HG03354 (cell line): ENCODE results near the gene KLK8.

ENCODE experiments used
- ATAC-seq: cut with Tn5 transposase; IDR thresholded peaks from one replicate; pipeline ENCODE4 v1.9.1; 2021; ENCODE audit warnings: mild to moderate bottlenecking; ENCODE audit not compliant: unreplicated experiment, poor library complexity, severe bottlenecking

KLK8 gene

DNA sequence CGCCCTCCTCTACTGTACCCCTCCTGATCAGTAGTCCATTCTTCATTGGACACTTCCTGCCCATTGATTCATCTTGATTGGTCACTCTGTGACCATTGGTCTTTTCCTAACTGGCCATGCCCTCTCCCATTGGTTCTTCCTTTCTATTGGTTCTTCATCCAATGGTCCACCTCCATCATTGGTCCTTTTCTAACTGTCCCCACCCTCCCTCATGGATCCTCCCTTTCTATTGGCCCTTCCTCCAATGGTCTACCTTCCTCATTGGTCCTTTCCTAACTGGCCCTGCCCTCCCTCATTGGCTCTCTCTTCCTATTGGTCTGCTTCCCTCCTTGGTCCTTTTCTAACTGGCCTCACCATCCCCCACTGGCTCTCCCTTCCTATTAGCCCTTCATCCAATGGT, 39.2 kb downstream of the KLK8 start:
- ATAC-seq, result no peak

GRCh38 chr19:50959731-50960500, 41.5 kb downstream of the KLK8 start:
- ATAC-seq, result no peak

- ATAC-seq, result no peak
Measured at GRCh38 chr19:50957587-50957986, 43.8 kb downstream of the KLK8 start.

DNA sequence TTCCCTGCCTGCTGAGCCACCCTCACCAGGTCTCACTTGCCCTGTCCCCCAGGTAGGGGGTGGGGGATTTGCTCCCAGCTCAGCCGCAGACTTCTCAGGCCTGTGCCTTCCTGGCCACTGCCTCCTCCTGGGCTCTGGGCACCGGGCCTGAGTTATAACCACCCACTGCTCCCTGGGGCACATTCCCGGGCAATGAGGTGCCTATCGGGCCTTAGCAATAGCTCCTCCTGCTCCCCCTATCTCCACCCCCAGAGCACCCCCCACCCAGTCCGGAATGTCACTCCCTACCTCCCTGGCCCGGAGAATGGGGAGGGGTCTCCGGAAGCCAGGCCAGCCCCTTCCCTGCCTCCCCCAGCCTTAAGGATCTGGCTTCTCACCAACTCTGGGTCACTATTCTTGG, 48.5 kb downstream of the KLK8 start, which contains the start of gene KLK5:
Gene KLK5 (minus strand): TSS at position 129 of the 400 bp plus-strand sequence. CDS start 381 bp downstream, outside the sequence.
- ATAC-seq, result no peak

DNA sequence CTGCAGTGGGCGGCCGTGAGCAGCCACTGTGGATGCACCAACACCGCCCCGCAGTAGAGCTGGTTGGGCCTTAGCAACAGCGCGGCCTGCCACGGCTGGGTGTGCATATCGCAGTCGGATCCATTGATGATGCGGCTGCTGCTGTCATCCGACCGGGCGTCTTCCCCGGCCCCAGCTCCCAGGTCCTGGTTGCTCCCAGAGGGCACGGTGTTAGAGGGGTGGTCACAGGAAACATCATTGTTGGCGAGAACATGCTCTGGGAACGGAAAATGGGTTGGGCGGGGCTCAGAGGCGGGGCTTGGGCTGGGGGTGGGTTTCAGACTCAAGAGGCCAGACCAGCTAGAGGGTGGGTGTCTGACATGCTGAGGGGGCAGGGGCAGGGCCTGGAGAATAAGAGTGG, 51.5 kb downstream of the KLK8 start:
- ATAC-seq, result no peak

GRCh38 chr19:50947123-50947522, 54.3 kb downstream of the KLK8 start:
- ATAC-seq, result no peak
